GM19035 (cell line): ENCODE data around the gene SEPTIN11.
A peak's percentile ranks its signal among the peaks of the same experiment; 100 is the strongest.
"Not testable (repeated sequence)": the region's sequence is repeated elsewhere in the genome, so short reads cannot be mapped to it uniquely, and the experiment has no call there.

ENCODE experiments used
- ATAC-seq: cut with Tn5 transposase; IDR thresholded peaks from one replicate; pipeline ENCODE4 v1.9.1; 2021; ENCODE audit not compliant: unreplicated experiment

The SEPTIN11 gene

DNA sequence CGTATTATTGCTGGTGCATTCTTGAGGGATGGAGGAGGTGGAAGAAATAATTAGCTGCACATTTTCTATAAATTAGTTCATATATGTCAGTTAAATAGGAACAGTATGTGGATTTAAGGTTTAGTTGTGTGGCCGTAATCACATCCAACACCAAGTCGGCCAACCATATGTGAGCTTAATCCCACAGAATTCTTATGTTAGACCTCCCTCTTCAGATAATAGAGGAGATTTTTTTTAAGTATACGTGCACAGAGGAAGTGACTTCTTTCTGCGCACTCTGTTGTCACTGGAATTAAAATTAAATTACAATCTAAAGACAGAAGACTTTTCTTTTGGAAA is 2.1 kb downstream of the SEPTIN11 start:
- no peak for ATAC-seq

DNA sequence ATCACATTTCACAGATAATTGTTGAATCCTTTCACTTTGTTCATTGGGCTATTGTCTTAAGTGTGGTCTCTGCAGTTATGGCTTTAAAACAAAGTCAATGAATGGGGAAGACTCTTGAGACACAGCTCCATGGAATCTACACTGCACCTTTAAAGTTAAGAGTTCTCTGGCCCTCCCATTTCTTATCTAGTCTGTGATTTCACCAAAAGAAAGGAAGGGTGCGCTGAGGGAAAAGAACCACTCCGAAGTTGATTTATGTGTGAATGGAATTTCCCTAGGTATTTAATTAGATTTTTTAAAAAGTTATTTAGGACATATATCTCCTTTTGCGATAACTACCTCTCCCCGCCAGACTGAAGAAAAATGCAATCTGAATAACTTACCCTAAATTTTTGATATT is 2.5 kb downstream of the SEPTIN11 start:
- no peak for ATAC-seq

DNA sequence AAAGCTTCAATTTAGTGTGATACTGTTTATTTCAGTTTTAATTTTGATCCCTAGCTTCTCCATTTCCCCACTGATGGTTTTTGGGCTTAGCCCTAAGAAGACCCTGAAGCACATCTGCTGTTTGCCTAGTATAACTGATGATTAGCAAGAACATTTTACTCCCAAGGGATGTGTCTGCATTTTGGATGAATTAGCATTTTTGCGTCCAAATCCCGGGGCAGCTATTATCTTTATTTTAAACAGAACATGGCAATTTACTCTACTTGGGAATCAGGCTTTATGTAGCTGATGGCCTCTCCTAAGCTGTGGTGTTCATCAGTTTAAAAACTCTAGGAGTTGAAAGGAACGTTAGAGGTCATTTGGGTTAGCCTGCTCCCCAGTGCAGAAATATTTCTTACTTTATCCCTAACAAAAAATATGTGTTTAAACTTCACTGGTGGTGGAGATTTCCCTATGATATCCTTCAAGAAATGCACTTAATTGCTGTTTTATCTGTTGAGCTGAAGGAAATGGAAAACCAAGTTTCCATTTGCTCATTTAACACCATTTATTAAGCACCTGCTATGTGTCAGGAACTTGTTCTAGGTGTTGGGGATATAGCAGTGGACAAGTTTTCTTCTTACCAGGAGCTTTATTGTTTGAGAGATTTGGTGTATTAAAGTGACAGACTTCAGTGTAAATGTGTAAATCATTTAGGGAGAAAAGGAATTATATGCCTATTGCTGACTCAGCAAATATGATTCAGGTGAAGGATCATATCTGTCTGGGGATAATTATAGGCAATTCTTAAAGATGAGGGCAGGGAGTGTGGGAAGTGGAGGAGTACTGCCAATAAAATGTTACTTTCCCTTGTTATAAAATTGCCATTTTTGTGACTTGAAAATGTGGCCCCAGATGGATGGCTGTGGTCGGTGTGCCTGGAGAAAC is 3.4 kb downstream of the SEPTIN11 start:
- ATAC-seq, result no peak

DNA sequence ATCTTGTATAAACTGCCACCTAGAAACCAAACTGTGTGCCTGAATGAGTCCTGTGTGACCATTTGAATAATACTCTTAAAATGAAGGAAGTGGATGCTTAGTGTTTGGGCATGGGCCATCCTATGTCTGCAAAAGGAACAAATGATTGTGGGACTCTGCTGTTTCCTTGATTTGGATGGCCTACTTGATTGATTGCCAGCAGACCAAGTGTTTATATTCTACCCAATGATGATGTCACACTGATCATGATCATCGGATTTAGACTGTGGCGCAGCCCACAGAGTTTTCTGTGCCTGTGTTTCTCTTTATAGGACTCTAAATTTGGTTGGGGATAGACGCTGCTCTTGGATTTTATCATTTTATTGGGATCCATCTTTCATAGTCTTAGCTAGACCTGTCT is 4.4 kb downstream of the SEPTIN11 start:
- no peak for ATAC-seq

DNA sequence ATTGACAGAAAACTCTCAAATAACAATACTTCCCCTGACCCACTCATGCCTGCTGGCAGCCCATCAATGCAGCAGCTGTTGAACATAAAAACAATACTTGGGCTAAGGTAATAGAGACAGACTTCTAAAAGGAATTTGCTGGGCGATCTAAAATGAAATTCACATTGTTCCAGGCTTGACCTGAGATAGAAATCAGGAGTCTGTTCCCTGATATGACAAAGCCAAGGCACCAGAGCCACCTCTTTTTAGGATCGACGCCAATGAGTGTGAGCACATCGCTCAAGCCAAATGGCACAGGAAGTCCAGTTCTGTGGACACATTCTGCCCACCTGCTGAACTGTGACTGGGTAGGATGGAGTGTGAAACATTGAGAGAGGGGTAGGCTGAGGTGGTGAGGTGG is 4.9 kb downstream of the SEPTIN11 start:
- ATAC-seq, result no peak

DNA sequence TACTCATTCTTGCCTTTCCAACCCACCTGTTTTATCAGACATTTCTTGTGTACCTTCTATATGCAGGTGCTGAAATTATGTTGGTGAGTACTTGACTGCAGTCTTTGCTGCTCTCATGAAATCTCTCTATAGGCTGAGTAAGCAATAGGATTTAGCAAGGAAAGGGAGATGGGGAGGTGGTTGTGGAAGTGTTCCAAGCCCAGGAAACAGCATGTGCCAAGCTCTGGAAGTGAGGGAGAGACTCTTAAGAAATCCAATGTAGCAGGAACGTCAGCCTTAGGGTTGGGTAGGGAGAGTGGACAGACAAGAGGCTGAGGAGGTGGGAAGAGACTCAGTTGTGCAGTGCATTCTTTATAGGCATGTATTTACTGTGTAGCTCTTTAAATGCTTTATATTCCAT is 5.6 kb downstream of the SEPTIN11 start:
- ATAC-seq, result no peak

DNA sequence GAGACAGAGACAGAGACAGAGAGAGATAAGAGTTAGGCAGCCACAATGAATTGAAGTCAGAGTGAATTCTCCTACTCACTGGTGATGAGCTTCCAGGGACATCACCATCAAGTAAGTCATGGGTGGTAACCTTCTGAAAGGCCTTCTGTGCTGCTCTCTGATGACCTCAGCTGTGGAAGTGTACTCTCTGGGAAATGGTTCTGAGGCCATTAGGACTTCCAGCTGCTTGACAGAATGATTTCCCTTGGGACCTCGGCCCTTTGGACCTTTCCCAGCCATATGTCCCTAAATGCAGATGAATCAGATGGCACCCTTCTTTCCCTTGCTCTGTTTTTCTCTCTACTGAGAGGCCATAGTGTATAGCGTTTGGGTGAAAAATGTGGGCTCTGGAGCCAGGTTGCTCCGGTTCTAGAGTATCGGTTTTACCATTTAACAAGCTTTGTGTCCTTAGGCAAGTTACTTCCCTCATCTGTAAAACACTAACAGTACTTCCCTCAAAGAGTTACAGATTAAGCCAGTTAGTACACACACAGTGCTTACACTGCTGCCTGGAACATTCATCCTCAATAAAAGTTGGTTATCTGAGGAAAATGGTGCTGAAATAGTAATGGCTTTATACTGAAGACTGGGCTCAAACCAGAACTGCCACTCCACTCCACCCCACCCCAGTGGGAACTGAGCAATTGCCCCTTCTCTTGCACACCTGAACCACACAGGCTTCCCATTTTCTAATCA is 7.6 kb downstream of the SEPTIN11 start:
- ATAC-seq, result no peak

DNA sequence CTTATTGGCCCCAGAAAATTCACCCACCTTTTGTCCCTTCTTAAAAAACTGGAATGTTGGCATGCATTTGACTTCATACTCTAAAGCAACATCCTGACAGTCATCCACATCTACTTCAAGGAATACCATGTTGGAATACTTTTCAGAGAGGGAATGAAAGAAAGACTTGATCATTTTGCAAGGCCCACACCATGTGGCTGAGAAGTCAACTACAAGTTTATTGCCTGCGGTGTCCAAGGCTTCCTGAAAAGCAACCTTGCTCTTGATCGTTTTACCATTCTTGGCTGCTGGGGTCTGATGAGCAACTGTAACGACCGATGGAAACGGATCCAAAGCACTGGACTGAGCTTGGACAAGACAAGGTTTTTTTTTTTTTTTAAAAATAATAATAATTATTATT is 9.3 kb downstream of the SEPTIN11 start:
- ATAC-seq, result no peak

DNA sequence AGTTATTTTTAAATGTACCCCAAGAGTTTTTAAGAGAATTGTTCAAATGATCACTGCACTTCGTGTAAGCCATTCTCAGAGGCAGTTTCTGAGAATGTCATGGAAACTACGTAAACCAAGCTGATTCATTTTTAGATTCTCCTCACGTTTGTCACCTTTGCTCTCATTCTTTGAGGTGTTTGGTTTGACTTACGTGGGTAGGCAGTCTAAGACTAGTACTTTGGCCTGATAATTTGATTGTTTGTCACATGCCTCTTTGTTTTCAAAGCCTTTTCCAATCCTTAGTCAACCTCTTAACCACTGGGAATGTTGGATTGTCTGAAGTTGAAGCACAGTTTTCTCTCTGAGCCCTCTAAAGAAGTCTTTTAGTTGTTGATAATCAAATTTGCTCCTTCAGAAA is 10.5 kb downstream of the SEPTIN11 start:
- peak; percentile 88 for ATAC-seq

DNA sequence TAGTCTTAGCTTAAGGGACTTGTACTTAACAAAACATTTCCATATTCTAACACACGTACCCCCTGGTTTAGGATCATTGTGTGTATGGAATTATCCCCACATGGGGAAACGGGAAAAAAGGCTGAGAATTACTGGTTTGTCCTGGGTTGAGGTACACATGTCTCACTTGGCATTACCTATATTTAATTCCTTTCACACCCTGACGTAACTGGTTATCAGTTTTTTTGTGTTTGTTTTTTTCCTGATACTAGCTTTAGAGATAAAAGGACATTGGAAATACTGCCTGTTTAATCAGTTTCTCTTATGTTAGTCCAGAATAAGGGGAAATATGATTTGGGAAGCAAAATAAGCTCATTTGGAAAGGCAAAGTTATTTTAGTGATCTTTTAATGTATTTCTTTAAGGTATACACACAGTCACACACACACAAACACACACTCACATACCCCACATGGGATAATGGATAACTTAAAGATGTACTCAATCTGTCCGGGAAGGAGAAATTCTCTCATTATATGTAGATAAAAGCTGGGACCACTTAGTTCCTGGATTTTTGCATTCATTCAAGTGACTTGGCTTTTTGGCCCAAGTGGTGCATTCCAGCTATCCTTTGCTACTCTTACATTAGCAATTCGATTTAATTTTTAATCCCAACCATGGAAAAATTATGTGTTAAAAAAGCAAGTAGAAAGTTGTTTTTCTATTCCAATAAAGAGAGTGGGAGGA is 13.0 kb downstream of the SEPTIN11 start:
- ATAC-seq, result no peak

DNA sequence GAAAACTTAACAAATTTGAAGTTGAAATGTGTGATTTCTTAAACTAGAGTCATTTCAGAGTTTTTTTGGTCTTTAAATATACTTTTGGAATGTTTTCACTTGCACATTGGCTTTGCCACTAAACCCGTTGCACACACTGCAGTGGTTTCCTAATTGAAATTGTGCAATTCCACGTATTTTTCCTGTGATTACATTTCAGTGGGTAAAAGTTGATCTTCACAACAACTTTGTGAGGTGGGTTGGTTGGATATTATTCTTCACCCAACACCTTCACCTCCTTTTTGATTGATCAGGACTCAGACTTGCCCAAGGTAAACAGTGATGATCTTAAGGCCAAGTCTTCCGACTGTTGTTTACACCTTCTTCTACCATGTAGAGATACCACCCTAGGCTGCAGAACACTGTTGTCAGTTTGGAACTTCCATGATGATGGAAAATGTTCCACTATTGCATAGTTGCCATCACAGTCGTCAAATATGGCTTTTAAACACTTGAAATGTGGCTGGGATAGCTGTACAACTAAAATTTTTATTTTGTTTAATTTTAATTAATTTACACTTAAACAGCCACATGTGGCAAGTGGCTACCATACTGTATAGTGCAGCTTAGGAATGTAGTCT is 13.7 kb downstream of the SEPTIN11 start:
- no peak for ATAC-seq

DNA sequence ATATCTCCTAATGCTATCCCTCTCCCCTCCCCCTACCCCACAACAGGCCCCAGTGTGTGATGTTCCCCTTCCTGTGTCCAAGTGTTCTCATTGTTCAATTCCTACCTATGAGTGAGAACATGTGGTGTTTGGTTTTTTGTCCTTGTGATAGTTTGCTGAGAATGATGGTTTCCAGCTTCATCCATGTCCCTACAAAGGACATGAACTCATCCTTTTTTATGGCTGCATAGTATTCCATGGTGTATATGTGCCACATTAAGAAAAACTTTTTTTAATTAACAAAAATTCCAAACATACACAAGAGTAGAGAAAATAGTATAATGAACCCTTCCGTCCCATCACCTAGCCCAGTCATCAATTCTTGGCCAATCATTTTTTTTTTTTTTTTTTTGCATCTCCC is 14.4 kb downstream of the SEPTIN11 start:
- ATAC-seq, result not testable (repeated sequence)

DNA sequence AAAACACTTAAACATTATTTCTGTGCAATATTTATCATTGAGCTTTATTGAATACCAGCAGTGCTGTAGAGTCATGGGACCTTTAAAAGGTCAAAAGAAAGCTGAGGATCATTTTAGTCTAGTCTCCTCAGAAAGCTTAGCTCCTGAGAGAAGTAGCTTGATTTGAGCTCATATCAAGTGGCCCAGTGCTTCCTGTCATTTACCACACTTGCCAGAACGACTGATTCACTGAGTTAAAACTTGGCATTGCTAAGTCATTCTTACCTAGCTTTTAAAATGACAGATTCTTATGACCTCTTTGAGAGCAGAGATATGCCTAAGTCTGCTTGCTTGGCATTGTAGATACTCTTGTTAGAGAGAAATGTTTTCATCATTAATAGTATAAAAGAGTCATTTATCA is 15.2 kb downstream of the SEPTIN11 start:
- ATAC-seq, result no peak

DNA sequence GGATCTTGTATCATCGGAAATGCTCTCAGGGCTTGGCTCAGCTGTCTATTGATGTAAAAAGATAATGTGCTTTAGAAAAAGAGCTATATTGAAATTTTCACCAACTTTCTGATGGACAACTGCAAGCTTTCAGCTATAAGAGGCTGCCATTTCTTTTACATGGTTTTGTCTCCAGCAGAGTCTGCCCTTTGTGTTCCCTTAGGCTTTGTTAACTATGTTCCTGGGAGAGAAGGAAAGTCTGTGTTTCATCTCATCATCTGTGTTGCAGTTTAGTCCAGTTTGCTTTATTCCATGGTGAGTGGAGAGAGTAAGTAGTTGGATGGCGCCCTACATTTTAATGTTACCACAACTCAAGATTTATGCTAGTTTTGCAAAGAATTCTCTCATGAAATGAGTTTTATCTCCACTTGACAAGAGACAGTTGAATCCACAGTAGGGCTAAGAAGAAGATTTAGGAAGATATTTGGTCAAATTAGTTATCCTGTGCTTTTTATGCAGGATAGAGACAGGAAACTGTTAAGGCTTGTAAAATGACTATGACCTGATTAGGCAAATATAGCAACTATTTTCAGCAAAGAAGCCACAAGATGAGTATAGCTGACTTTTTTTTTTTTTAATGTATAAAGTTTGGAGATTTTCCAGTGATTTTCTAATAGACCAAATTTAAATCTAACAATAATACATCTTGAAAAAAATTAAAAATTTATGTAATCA is 16.5 kb downstream of the SEPTIN11 start:
- no peak for ATAC-seq

DNA sequence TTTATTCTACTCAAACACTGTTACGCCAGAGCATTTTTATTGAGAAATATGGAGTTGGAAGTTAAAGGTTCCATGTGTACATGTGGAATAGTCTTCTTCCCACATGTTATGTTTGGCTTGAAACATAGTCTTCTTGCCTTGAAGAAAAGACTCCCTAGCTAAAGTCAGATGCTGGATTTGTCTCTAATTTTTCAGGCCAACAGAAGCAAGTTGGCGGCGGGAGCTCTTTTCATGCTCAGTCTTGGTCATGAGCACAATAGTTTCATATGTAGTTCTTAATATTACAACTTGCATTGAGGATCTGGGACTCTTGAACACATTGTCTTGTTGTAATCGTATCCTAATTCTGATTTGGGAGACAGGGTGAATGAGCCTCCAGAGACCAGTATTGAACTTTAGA is 19.4 kb downstream of the SEPTIN11 start:
- no peak for ATAC-seq

DNA sequence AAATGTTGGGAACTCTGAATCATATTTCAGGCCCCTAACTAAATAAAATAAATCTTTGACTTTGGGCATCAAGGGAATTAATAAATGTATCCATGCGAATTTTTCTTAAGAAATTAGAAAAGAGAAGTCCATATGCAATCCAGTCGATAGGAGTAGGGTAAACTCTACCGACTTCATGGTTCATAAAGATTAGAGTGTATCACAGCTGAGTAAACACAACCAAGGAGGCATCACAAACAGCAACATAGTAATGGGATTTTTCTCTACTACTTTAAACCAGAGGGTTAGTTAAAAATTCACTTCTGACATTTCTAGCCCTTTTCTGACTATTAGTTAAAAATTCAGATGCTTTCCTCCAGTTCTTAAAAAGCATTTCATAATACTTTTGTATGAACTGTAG is 19.9 kb downstream of the SEPTIN11 start:
- no peak for ATAC-seq

DNA sequence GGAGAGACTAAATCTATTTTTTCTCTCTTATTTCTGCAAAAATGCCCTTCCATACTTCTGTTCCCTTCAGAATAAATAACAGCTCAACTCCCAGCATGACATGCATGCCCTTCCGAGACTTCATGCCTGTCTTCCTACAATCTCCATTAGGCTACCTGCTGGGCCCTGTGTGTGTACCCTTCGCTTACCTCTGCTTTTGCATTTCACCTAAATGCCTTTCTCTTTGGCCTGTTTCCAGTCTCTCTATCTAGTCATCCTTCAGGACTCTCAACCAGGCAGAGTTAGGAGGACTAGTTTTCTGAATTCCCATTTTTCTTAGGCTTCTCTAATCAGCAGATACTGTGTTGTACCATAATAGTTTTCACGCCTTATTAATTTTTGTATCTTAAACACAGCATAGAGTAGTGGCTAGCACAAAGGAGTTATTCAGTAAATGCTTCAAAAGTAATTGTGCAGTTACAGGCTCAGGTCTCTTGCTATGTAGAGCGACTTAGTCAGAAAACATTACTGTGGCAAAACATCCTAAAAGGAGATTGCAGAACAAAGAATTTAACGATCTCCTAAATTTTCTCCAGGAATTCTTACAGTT is 20.5 kb downstream of the SEPTIN11 start:
- no peak for ATAC-seq

DNA sequence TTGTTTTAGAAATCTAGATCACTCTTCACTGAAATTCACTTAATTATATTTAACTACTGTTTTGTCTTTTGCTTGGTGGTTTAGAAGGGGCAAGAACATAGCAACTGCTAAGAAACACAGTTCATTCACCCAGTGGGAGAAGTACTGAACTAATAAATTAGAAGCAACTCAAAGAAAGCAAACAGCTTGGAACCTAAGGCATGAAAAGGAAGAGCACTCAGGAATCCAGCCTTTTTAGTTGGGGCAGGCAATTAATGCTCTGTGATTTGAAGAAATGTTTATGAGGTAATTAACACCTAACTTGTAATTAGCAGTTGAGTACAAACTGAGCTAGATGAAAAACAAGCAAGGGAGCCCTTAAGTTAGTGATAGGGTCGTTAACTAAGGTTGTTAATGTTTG is 22.8 kb downstream of the SEPTIN11 start:
- no peak for ATAC-seq

DNA sequence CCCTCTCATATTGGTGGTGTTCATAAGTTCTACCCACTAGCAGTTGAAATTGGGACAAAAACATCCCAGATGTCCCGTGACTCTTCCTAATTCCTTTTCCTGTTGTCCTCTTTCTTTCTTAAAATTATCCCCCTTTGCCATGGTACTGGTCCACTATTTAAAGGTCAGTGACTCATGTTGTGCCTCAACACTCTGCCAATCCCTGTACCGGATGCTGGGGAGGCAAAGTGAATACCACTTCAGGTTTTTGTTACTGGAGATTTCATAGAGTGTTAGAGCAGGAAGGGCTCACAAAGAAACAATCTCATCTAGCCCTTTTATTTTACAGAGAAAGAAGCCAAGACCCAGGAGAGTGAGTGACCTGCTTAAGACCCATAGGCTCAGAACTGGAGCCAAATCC is 24.6 kb downstream of the SEPTIN11 start:
- no peak for ATAC-seq

DNA sequence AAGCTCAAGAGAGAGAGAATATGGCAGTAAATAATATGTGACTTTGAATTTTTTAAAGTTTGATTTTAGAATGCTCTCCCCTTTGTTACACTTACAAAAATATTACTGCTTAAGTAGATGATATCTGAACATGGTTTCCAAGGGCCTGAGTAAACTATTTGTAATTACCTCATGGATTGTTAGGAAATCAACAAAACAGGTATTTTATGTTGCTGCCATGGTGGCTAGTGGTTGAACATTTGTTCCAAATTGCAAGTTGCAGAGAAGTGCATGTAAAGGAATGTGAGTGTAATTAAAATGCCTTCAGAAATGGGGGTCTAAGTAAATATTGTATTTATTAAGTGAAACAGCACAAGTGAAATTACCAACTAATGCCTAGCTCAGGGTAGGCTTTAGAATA is 27.6 kb downstream of the SEPTIN11 start:
- ATAC-seq, result no peak
